IMR-90 (cell line): ENCODE results near the gene KBTBD13. TPM values are rescaled to one million over a fixed set of nuclear protein-coding genes. Genes with fewer than 3 reads are reported as not detected.
A peak's percentile ranks its signal among the peaks of the same experiment; 100 is the strongest.

ENCODE experiments used
- ATAC-seq: fragments of 200-7000 bp; cut with Tn5 transposase; 2 replicates; pipeline ENCODE4 v1.9.1; 2020; ENCODE audit warnings: low read depth, mild to moderate bottlenecking, moderate library complexity
- BruUV-seq: library from RNA; stranded (reverse); fragments of 400-500 nt; replicated peaks from 2 replicates; lab custom pipeline; 2021; lab: Mats Ljungman, UMichigan
- CTCF ChIA-PET: fragments of 300-600 bp; formaldehyde crosslinking; extraction: SDS; loops from one replicate; lab custom pipeline; 2021; ENCODE audit warnings: antibody characterized with exemption; lab: Yijun Ruan, JAX
- POLR2A ChIA-PET: fragments of 300-600 bp; sonication (Branson Sonifier 250); formaldehyde crosslinking; loops from one replicate; lab custom pipeline; 2022; ENCODE audit warnings: antibody characterized with exemption; ENCODE audit not compliant: unreplicated experiment; lab: Charles Lee
- DNase-seq: peaks from one replicate; pipeline ENCODE4 v3.0.0; 2013
- H2AFZ ChIP-seq: replicated peaks from 2 replicates; pipeline ENCODE3; 2013; ENCODE audit warnings: low read length, mild to moderate bottlenecking; ENCODE audit not compliant: poor library complexity
- H2AK5ac ChIP-seq: 2 replicates; pipeline ENCODE4 v1.6.1; 2013; ENCODE audit warnings: low read depth, low read length, inconsistent platforms
- H2AK9ac ChIP-seq: replicated peaks from 2 replicates; pipeline ENCODE3; 2013; ENCODE audit warnings: mild to moderate bottlenecking, low read depth, low read length, moderate library complexity; ENCODE audit not compliant: poor library complexity
- H2BK120ac ChIP-seq: 2 replicates; pipeline ENCODE4 v1.6.1; 2013; ENCODE audit warnings: low read depth, low read length, inconsistent platforms
- H2BK15ac ChIP-seq: 3 replicates; pipeline ENCODE4 v1.6.1; 2013; ENCODE audit warnings: low read depth, low read length, inconsistent platforms
- H2BK20ac ChIP-seq: 2 replicates; pipeline ENCODE4 v1.6.1; 2013; ENCODE audit warnings: low read depth, mild to moderate bottlenecking, inconsistent platforms, low read length, moderate library complexity
- H2BK5ac ChIP-seq: 2 replicates; pipeline ENCODE4 v1.6.1; 2013; ENCODE audit warnings: mild to moderate bottlenecking, low read depth, low read length, inconsistent platforms; ENCODE audit not compliant: poor library complexity, severe bottlenecking
- H3K14ac ChIP-seq: replicated peaks from 2 replicates; pipeline ENCODE4 v1.6.1; 2013; ENCODE audit warnings: low read depth, low read length, inconsistent platforms
- H3K18ac ChIP-seq: 2 replicates; pipeline ENCODE4 v1.6.1; 2013; ENCODE audit warnings: low read depth, low read length, control low read depth
- H3K23ac ChIP-seq: 2 replicates; pipeline ENCODE4 v1.6.1; 2013; ENCODE audit warnings: low read depth, low read length, inconsistent platforms
- H3K27ac ChIP-seq: 2 replicates; pipeline ENCODE4 v1.5.1; 2013; ENCODE audit warnings: mild to moderate bottlenecking, control low read depth, low read length; ENCODE audit not compliant: insufficient read depth
- H3K27me3 ChIP-seq: 2 replicates; pipeline ENCODE4 v1.6.1; 2013; ENCODE audit warnings: low read length; ENCODE audit not compliant: control insufficient read depth, insufficient read depth
- H3K36me3 ChIP-seq: 2 replicates; pipeline ENCODE4 v1.6.1; 2013; ENCODE audit warnings: low read length, mixed read lengths; ENCODE audit not compliant: control insufficient read depth, insufficient read depth
- H3K4ac ChIP-seq: 2 replicates; pipeline ENCODE4 v1.6.1; 2013; ENCODE audit warnings: low read depth, low read length, inconsistent platforms
- H3K4me1 ChIP-seq: 2 replicates; pipeline ENCODE4 v1.6.1; 2013; ENCODE audit warnings: low read length, mixed read lengths; ENCODE audit not compliant: control insufficient read depth, insufficient read depth
- H3K4me2 ChIP-seq: 2 replicates; pipeline ENCODE4 v1.6.1; 2013; ENCODE audit warnings: low read depth, mild to moderate bottlenecking, control low read depth, low read length, moderate library complexity
- H3K4me3 ChIP-seq: 2 replicates; pipeline ENCODE4 v1.5.1; 2013; ENCODE audit warnings: low read depth, mild to moderate bottlenecking, control low read depth, low read length, moderate library complexity; ENCODE audit not compliant: insufficient read depth
- H3K56ac ChIP-seq: 2 replicates; pipeline ENCODE4 v1.6.1; 2013; ENCODE audit warnings: low read length, inconsistent platforms; ENCODE audit not compliant: insufficient read depth; ENCODE audit errors: extremely low read depth
- H3K79me1 ChIP-seq, 2 experiments: 2 replicates each; pipeline ENCODE4 v1.6.1; 2013; ENCODE audit warnings: low read length in 2 of 2, inconsistent platforms in 1 of 2, low read depth in 1 of 2
- H3K9ac ChIP-seq: 2 replicates; pipeline ENCODE4 v1.6.1; 2013; ENCODE audit warnings: low read depth, low read length, control low read depth
- H3K9me1 ChIP-seq: 2 replicates; pipeline ENCODE4 v1.6.1; 2013; ENCODE audit warnings: low read length, inconsistent platforms; ENCODE audit not compliant: insufficient read depth
- H3K9me3 ChIP-seq: 2 replicates; pipeline ENCODE4 v1.6.1; 2013; ENCODE audit warnings: low read length; ENCODE audit not compliant: control insufficient read depth, insufficient read depth
- H4K20me1 ChIP-seq: 2 replicates; pipeline ENCODE4 v1.6.1; 2013; ENCODE audit warnings: low read length, inconsistent platforms; ENCODE audit not compliant: insufficient read depth
- H4K5ac ChIP-seq: 2 replicates; pipeline ENCODE4 v1.6.1; 2013; ENCODE audit warnings: mild to moderate bottlenecking, low read depth, low read length, control low read depth
- H4K8ac ChIP-seq, 2 experiments: 2 replicates each; pipeline ENCODE4 v1.6.1; 2013; ENCODE audit warnings: low read depth in 2 of 2, low read length in 2 of 2, control low read depth in 1 of 2, inconsistent platforms in 1 of 2
- H4K91ac ChIP-seq: 2 replicates; pipeline ENCODE4 v1.6.1; 2013; ENCODE audit warnings: low read depth, low read length, inconsistent platforms; ENCODE audit not compliant: insufficient read depth
- BHLHE40 ChIP-seq: fragments of 150-350 bp; IDR thresholded peaks from 2 replicates; pipeline ENCODE4 v1.6.1; 2016; ENCODE audit warnings: mild to moderate bottlenecking, low read depth, low read length
- CEBPB ChIP-seq: IDR thresholded peaks from 2 replicates; pipeline ENCODE4 v1.6.1; 2012; ENCODE audit warnings: low read depth, low read length, improper control_type of control experiment
- CHD1 ChIP-seq: IDR thresholded peaks from 2 replicates; pipeline ENCODE4 v1.6.1; 2012; ENCODE audit warnings: low read depth, low read length, improper control_type of control experiment
- NFE2L2 ChIP-seq: fragments of 150-350 bp; IDR thresholded peaks from 2 replicates; pipeline ENCODE4 v1.6.1; 2016; ENCODE audit warnings: low read depth, mild to moderate bottlenecking, low read length
- RCOR1 ChIP-seq: IDR thresholded peaks from 2 replicates; pipeline ENCODE4 v1.6.1; 2012; ENCODE audit warnings: mild to moderate bottlenecking, low read length, improper control_type of control experiment; ENCODE audit not compliant: insufficient replicate concordance
- RFX5 ChIP-seq: IDR thresholded peaks from 2 replicates; pipeline ENCODE4 v1.8.0; 2012; ENCODE audit warnings: low read depth, mild to moderate bottlenecking, low read length, moderate library complexity
- WGBS, 2 experiments: methylation state at CpG; one replicate each; pipeline versions ENCODE4 v1.1.5 to v1.1.7; 2013; ENCODE audit warnings: missing lambda C conversion rate in 2 of 2; ENCODE audit not compliant: insufficient read length in 1 of 2; ENCODE audit errors: extremely low coverage in 2 of 2; 5-methylcytosine and 5-hydroxymethylcytosine counted together
- dilution Hi-C: fragments of 300-500 bp; cut with HindIII; formaldehyde crosslinking; loops from one replicate; pipeline ENCODE4 v1.14.3; 2018; ENCODE audit warnings: low sequenced_read_pairs; ENCODE audit not compliant: unreplicated experiment
- in situ Hi-C: fragments of 300-500 bp; cut with MboI; formaldehyde crosslinking; loops from 3 replicates; pipeline ENCODE4 v1.14.3; 2019; ENCODE audit warnings: low sequenced_read_pairs, inconsistent platforms, mixed read lengths
- intact Hi-C: fragments of 100-400 bp; cut with micrococcal nuclease; formaldehyde crosslinking; loops from 2 replicates; pipeline ENCODE4 v1.10.0; 2022
- polyA plus RNA-seq, 3 experiments: library from polyadenylated mRNA; depleted of rRNA; stranded (reverse); fragments of >200 nt; gene quantifications; 2 replicates each; pipeline ENCODE4 v1.2.3, GENCODE V29; 2012; ENCODE audit warnings: low replicate concordance in 1 of 3
- total RNA-seq: library from RNA; depleted of rRNA; stranded (reverse); fragments of >200 nt; gene quantifications from 2 replicates; pipeline ENCODE4 v1.2.3, GENCODE V29; 2012

Gene KBTBD13
- total and polyA plus RNA-seq, 2 of the 4 experiments (the other 2 are of a cell fraction), result not detected

DNA sequence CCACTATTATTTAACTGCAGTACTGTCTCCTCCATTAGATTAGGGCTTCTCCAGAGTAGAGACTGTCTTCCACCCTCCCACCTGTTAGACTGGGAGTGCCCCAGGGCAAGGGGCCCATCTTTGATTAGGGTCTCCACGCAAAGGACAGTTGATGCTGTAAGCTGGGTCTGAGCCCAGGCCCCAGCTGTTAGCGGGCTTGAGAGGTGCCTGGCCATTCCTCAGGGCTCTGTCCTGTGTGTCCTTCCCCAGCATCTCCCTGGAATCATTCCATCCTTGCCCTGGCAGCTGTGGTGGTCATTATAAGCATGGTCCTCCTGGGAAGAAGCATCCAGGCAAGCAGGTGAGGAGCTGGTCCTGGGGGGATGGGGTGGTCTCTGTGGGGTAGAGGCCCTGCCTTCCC lies 25.3 kb upstream of the KBTBD13 start:
- H2BK5ac ChIP-seq, result peak overlapping the region; percentile 62
- no peaks in the 10 kb centered on the region for H4K20me1 ChIP-seq
- no peak overlapping the region for H3K56ac ChIP-seq
- peak overlapping the region; percentile 62 for H2BK120ac ChIP-seq
- H3K36me3 ChIP-seq, result no peaks in the 10 kb centered on the region
- H4K91ac ChIP-seq, result peak overlapping the region; percentile 65
- no peak for DNase-seq
- no peak for TF ChIP-seq CHD1
- no peak for TF ChIP-seq BHLHE40
- no peak for TF ChIP-seq CEBPB
- TF ChIP-seq RCOR1, result no peak
- TF ChIP-seq RFX5, result no peak
- TF ChIP-seq NFE2L2, result no peak
- peaks cover 24% of the 10 kb centered on the region for H3K4me1 ChIP-seq
- dilution Hi-C loops (no loop called here), intact Hi-C loops (no loop called here), in situ Hi-C loops (loop anchor here (5.0 kb wide), 1 partner anchor 36 kb away; no protein-coding TSS in a partner anchor)
- peak overlapping the region; percentile 49 for H3K18ac ChIP-seq
- H2BK15ac ChIP-seq, result peak overlapping the region; percentile 77; the same call in 1 of the 3 replicates
- H3K14ac ChIP-seq, result peak overlapping the region; percentile 14; the same call in 1 of the 2 replicates
- no peak overlapping the region for H3K27ac ChIP-seq
- H2AFZ ChIP-seq, result no peak overlapping the region
- H3K4ac ChIP-seq, result peak overlapping the region; percentile 59
- H3K9me3 ChIP-seq, result no peaks in the 10 kb centered on the region
- peaks cover 25% of the 10 kb centered on the region for H3K9me1 ChIP-seq
- H4K8ac ChIP-seq, result no peak overlapping the region; a peak in 1 of 4 replicates
- no peaks in the 10 kb centered on the region; a peak in 1 of 4 replicates for H3K79me1 ChIP-seq
- H2BK20ac ChIP-seq, result peak overlapping the region; percentile 27
- ChIA-PET POLR2A (no interaction called here), CTCF (interaction anchor here (1.1 to 1.3 kb wide), 2 partner anchors 17 to 50 kb away, joined by 4 to 5 read pairs; no protein-coding TSS in a partner anchor)
- H2AK5ac ChIP-seq, result peak overlapping the region; percentile 92
- H3K9ac ChIP-seq, result no peak overlapping the region
- H3K23ac ChIP-seq, result no peak overlapping the region
- BruUV-seq, result no TSS peak
- no peak overlapping the region for H3K4me3 ChIP-seq
- ATAC-seq, result no peak
- H4K5ac ChIP-seq, result peak overlapping the region; percentile 53
- no peak overlapping the region for H3K4me2 ChIP-seq
- WGBS, 2 experiments, result 70% methylated on average over 2 of the region's 2 CpGs; no CpG with 5 or more reads in 1 of the 2 experiments
- H2AK9ac ChIP-seq, result peak overlapping the region; percentile 76
- H3K27me3 ChIP-seq, result no peaks in the 10 kb centered on the region
